ENCODE results near the gene PRKCE.

- no peak for TF ChIP-seq POLR2A (IDR thresholded peaks at IDR 0.05)
- TF ChIP-seq CTCF (IDR thresholded peaks at IDR 0.05): no peak
Measured at GRCh38 chr2:45651415-45652089, at the start of gene PRKCE.
